Body of pancreas (tissue), 4 donors: ENCODE data around the gene ATG2B.

Source experiments
- POLR2A ChIP-seq, 3 donors: fragments of 450-650 bp; IDR thresholded peaks; one replicate each; pipeline ENCODE4 v1.6.1; 2016; ENCODE audit warnings: antibody characterized with exemption in 3 of 3, mild to moderate bottlenecking in 2 of 3
- TF ChIP-seq, protein P1 (sequence below), 7 experiments: fragments of 450-650 bp in 4 of 7; fragments of 200-600 bp in 3 of 7; sonication (generic) in 3 of 7; IDR thresholded peaks; one replicate each; pipeline ENCODE4 v1.5.1; 2016 to 2019; ENCODE audit warnings: antibody characterized with exemption in 7 of 7

DNA sequence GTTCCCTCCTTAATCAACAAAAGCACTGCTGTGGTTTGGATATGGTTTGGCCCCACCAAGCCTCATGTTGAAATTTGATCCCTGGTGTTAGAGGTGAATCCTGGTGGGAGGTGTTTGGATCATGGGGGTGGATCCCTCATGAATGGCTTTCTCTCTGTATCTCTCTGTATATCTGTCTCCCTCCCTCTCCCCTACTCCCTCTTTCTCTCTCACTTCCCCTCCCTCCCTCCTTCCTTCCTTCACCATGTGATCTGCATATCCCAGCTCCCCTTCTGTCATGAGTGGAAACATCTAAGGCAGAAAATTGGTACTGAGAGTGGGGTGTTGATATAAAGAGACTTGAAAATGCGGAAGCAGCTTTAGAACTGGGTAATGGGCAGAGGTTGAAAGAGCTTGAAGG, 5.4 kb upstream of the ATG2B start:
- no peak for TF ChIP-seq POLR2A (IDR thresholded peaks at IDR 0.05)
- TF ChIP-seq, protein P1, sequence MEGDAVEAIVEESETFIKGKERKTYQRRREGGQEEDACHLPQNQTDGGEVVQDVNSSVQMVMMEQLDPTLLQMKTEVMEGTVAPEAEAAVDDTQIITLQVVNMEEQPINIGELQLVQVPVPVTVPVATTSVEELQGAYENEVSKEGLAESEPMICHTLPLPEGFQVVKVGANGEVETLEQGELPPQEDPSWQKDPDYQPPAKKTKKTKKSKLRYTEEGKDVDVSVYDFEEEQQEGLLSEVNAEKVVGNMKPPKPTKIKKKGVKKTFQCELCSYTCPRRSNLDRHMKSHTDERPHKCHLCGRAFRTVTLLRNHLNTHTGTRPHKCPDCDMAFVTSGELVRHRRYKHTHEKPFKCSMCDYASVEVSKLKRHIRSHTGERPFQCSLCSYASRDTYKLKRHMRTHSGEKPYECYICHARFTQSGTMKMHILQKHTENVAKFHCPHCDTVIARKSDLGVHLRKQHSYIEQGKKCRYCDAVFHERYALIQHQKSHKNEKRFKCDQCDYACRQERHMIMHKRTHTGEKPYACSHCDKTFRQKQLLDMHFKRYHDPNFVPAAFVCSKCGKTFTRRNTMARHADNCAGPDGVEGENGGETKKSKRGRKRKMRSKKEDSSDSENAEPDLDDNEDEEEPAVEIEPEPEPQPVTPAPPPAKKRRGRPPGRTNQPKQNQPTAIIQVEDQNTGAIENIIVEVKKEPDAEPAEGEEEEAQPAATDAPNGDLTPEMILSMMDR (IDR thresholded peaks at IDR 0.05), result no peak
